NCI-H526 (cell line): ENCODE data around the gene SMPD2.
"Not testable (repeated sequence)": the region's sequence is repeated elsewhere in the genome, so short reads cannot be mapped to it uniquely, and the experiment has no call there.

ENCODE experiments used
- DNase-seq, 2 experiments: peaks; one replicate each; lab custom pipeline; 2025; lab: John Stamatoyannopoulos, UW

The SMPD2 gene

DNA sequence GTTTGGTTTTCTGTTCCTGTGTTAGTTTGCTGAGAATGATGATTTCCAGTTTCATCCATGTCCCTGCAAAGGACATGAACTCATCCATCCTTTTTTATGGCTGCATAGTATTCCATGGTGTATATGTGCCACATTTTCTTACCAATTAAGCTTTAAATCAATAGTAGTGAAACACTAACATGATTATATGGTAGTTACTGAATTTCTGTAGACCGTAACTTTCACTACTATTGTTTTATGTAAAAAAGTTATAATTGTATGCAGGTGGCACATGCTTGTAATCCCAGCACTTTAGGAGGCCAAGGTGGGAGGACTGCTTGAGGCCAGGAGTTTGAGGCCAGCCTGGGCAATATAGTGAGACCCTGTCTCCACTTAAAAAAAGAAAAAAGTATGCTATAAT lies 20.7 kb downstream of the SMPD2 start:
- not testable (repeated sequence) for DNase-seq

DNA sequence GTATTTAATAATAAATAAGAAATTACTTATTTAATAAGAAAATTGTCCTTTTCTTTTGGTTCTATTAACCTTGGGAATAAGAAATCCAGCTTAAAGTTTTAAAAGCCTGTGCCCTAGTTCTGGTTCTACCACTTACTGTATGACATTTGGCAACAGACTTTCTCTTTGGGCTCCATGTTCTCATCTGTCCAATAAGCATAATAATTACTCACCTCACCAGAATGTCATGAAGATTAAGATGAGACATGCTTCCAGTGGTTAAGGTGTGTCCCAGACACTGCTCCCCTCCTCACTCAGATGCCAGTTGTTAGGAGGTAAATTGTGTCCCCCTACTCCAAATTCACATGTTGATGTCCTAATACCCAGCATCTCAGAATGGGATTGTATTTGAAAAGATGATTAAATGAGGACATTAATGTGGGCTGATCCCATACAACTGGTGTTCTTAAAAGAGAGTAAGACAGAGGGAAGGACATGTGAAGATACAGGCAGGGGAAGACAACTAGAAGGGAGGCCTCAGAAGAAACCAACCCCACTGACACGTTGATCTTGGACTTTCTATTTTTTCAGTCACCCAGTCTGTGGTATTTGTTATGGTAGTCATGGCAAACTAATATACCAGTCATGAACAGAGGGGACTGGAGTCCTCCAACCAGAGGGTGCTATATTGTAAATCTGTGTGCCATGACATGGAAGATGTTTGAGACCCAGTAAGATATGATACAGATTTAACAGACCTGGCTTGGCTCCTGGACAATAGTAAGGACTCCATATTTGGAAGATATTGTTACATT lies 21.4 kb downstream of the SMPD2 start:
- no peak for DNase-seq

DNA sequence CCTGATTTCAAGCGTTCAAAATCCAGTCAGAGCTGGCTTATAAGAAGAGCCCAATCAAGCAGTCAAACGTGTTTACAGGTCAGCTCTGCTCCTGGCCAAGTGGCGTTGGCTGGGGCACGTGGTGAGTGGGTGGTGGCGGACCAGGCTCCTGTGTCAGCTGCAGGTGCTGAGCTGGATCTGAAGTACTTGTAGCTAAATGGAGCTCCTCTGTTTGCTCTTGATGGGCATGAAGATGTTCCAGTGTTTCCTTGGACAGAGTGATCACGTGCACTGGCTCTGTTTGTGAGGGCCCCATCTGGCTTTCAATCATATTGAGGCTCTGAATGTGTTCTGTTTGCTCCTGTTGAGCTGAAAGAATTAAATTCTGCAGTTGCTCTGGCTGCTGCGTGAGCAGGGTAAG lies 25.2 kb downstream of the SMPD2 start:
- no peak for DNase-seq

DNA sequence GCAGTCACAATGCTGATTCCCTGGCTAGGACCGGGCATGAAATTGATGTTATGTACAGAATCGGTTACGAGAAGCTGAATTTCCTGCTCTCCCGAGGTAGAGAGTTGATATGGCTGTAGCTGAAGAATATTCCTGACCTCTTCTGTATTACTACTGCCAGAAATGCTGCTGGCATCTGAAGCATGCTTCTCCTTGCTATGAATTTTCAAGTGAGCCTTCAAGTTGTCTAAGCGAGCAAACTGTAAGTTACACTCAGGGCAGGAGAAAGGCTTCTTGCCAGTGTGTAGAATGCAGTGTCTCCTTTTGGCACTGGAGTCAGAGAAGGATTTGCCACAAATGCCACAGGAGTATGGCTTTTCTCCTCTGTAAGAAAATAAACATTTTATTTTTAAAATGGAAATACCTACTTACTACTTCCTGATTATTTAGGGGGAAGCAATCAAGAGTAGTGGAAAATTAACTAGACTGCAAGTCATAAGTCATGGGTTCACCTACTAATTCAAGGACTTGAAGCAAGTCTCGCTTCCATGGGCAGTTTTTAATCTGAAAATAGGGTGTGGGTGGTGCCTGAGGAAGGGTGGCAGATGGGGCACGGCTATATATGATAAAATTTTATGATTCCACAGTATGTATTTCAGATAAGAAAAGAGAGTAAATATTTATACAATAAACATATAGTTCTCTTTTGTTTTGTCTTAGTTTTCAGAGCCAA lies 25.8 kb downstream of the SMPD2 start:
- DNase-seq: no peak

DNA sequence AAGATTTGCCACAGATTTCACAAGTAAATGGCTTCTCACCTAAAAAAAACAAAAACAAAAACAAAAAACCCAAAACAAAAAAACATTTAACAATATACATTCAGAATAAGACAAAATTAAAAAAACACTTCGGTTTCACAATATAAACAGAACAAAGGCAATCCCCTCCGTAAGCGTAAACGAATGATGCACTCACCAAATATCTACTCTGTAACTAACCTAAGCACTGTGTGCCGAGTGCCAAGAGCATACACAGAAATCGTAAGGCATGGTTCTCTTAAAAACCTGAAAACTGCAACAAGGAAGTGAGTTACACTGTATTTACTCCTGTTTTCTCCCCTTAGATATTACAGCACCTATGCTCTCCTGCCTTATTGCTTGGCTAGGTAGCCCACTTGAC lies 27.2 kb downstream of the SMPD2 start:
- no peak for DNase-seq

DNA sequence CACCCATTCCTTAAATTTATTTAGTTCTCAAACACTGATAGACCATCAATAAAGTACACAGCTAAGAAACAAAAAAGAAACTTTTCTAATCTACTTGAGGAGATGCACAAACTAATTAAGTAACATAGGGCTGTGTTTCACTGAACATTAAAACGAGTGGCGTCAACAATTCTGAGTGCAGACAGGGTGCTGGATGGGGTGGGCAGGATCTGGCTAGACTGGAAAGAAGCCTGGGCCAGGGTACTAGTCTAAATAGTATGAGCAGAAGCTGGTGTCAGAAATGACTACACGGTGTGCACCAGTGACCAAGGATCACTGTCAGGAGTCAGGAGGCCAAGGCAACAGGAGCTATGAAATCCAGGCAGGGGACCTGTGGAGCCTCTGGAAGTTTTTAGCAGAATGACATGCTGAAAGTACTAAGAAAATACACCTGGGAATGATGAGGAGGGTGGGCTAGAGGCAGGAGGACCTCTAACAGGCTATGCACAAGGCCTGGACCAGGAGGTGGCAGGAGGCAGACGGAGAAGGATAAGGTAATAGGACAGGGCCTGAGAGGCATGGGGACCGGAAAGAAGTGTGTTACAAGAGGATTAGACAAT lies 29.2 kb downstream of the SMPD2 start:
- no peak for DNase-seq

DNA sequence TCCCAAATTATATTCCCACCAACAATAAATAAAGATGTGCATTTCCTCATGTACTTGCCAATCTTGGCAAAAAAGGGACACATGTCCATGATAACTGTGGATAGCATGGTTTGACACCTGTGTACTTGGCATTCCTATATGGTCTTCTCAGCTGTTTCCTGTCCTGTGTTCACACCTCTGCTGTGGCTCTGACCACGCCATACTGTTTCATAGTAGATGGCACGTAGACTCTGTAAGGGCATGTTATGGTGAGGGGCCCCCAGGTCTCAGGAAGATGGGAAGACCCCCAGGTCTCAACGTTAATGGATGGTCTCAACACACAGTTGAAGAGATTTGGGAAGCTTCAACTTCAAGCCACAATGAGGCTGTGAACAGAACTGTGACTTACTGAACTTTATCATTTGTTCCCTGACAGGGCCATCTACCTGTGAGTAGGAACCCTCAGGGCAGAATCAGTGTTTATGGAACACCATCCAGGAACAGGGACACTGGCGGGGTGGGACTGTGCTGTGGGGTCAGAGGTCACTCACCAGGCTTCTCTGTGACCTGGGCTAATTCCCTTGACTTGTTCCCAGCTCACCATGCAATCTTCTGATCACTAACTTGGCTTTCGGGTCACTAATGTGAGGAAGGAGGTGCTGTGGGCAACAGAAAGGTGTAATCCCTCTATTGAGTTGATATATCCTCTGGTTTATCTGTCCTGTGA lies 30.7 kb downstream of the SMPD2 start:
- no peak for DNase-seq

DNA sequence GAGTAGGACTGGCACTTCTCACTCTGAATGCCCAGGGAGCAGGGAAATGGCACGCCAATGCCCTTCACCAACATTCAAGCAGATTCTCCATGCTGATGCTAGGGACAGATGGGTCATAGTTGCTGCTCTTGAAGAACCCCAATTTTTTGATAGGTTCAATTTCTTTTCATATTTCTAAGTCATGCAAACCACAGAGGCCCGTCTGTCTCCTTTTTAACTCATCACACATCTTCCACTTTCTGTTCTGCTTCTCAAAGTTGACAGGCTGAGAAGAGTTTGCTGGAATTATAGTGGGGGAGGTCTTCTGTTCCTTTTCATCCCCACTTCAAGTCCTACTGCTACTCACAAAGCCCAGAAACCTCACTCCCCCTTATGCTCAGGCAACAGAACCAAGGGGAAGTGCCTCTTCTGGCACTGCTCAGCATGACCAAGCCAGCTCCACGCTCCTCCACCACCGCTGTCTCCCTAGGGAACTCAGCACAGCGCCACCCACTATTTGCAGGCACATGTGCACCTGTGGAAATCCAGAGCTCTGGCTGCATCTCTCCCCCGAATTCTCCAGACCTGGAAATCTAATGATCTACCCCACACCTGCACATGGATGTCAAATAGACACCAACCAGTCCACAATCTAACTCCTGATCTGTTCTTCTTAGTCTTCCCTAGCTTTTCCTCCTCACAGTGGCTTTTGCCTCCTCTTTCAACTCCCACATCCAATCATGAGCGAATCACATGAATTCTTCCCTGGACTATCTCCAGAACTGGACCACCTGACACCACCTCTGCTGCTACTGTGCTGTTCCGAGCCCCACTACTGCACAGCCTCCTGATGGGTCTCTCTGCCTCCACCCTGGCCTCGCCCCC lies 31.8 kb downstream of the SMPD2 start:
- DNase-seq: peak in 1 of 2 experiments; percentile 14

DNA sequence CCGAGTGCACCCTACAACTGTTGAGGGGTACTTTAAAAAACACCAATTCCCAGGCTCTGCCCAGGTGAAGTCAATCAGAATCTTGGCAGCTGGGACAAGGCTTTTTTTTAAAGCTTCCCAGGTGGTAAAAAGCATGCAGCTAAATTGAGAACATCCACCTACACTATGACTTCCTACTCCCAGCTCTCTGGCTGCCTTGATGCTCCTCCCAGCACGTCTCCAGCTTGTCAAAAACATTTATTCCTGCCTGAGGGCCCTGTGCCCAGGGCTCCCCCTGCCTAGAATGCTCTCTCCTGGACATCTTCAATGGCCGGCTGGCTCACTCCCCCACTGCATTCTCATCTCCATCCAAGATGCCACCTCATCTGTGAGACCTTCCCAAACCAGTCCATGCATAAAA lies 32.6 kb downstream of the SMPD2 start:
- DNase-seq: no peak

DNA sequence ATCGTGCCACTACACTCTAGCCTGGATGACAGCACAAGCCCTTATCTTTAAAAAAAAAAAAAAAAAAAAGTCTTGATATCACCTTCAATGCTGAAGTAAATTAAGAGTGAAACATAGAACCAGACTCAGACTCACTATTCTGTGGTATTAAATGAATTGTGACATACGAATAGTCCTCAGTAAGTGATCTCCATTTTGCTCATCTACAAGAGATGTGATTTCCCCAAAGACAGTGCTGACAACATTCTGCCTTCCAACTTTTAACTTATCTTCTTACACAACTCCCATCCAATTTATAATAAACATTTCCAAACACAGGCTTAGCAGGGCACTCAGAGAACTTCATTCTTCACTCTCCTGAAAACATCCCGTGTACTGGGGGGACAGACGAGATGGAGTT lies 34.5 kb downstream of the SMPD2 start:
- no peak for DNase-seq

DNA sequence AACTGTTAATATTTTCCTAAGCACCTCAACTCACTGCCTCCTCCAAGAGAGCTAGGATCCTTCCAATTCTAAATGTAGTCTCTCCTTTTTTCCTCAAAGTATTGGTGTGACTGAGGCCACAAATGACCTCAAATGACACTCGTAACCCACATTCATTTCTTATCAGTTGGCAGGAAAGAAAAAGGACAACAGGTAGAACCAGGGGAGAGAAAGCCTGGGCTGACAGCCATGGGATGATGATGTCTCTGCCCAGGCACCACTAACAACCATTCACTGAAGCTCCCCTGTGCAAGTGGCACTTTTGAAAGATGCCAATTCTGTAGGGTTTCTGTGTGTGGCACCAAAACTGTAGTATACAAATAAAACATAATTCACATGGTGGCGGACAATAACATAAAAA lies 35.1 kb downstream of the SMPD2 start:
- DNase-seq: no peak

DNA sequence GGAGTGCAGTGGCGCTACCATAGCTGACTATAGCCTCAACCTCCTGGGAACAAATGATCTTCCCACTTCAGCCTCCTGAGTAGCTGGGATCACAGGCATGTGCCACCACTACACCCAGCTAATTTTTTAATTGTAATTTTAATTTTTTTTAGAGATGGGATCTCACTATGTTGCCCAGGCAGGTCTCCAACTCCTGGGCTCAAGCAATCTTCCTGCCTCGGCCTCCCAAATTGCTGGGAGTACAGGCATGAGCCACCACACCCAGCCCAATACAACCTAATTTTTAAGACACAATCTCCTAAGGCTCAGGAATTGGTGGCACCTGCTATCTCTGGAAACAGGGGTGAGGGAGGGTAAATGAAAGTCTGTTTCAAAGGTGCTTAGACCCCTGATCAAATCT lies 36.7 kb downstream of the SMPD2 start:
- DNase-seq: no peak

DNA sequence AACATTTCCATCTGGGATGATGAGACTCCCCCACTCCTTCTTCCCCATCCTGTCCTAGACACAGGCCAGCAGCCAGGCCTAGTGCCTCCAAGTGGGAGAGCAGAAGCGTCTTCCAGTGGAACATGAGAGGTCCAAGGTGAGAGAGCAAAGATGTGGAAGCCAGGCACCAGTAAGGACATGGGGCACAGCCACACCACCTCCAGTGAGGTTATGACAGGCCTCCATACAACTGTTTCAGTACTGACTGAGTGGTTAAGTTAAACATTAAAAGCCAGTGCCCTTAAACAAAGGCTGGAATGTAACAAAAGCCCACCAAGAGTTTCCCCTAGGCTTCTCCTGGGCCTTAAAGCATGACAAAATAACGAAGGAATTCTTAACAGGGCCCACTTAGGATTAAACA lies 37.2 kb downstream of the SMPD2 start:
- DNase-seq: no peak

DNA sequence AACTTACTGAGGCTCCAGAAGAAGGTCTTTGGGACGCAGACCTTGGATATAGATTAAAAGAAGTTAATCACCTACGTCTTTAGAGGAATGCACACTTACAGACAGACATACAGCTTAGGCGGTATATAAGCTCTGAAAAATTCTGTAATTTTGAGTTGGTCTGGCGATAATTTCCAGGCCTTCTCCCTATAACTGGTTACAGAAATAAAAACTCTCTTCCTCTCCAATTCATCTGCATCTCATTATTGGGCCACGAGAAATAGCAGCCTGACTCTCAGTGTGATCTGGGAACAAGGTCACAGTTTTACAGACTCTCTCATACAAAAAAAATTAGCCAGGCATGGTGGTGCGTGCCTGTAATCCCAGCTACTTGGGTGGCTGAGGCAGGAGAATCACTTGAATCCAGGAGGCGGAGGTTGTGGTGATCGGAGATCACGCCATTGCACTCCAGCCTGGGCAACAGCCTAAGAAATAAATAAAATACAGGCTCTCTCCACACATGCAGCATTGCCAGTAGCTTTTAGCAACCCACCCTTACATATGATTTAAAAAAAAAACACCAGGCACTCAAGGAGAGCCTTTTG lies 37.8 kb downstream of the SMPD2 start:
- no peak for DNase-seq

DNA sequence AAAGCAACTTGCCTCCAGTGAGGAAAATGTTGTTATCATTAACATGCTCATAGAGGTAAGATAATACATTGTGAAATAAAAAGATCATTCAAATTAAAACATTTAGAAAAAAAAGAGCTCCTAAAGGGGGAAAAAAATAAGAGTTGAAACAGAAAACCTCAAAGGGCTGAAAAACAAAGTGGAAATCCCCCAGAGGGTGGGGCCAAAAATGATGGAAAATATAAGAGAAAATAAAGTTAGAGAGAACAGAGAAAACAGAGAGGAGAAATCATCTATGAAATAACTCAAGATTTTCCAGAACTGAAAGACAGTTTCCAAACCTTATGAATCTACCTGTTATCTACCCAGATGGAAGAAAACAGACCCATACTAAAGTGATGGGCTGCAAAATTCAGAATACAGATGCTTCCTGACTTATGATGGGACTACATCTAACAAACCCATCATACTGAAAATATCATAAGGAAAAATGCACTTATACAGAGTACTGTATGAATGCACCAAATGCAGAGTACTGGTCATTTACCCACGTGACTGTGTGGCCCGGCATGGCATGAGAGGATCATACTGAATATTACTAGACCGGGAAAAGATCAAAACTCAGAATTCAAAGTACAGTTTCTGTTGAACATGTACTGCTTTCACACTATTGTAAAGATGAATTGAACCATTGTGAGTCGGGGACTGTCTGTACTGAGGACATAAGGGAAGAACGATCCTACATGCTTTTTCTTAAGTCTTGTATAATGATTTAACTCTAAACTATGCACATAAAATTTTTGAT lies 38.5 kb downstream of the SMPD2 start:
- DNase-seq: no peak

DNA sequence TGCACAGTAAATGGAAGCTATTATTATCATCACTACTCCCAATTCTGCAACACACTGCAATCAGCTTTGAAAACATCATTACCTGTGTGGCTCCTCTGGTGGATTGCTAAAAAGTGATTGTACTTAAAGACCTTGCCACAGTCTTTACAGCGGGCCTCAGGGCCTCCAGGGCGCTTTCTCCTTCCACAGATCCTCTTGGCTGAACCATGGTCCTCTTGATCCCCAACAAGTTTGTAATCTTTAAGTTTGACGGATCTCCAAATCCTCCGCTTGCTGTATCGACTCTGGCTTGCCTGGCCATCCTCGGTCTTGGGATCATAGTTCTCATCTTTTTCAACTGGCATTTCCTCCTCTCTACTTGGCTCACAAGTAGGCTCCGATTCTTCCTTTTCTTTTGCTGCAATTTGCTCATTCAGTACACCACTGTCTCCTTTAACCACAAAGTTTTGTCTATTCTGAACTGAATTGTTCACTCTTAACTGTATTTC lies 40.5 kb downstream of the SMPD2 start:
- no peak for DNase-seq

DNA sequence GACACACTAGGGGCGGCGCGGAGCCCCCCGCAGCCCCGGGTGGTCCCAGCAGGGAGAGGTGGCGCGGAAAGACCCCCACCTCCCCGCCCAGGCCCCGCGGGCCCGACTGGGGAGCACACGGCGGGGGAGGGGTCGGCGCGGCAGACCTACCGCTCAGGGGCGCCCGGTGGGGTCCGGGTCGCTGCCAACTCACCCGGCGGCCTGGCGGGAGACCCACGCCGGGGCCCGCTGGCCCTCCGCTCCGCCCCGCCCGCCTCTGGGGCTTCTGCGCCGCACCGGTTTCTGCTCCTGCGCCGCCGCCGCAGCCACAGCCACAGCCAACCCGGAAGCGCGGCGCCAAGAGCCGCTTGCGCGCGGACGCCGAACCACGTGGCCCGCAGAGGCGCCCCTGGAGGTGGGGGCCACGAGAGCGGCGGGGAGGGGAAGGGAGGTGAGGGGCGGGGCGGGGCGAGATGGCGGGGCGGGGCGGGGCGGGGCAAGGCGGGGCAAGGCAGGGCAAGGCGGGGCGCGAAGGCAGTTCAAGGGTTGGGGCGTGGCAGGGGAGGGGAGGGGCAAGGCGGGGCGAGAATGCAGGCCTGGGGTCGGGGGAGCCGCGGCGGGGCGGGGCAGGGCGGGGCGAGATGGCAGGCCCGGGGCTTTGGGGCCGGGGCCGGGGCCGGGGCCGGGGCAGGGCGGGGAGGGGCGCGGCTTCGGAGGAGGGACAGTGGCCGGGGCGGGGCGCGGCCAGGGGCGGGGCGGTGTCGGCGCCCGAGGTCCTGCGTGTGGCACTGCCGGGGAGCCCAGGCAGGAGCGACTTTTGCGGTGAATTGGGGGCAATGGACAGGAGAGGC lies 42.6 kb downstream of the SMPD2 start, which contains the start of gene ZBTB24:
Gene ZBTB24, minus strand, starts transcription at position 315 of the 830 bp plus-strand sequence. CDS start 1,193 bp downstream, outside the sequence.
- DNase-seq: peak; percentile 49 to 94

DNA sequence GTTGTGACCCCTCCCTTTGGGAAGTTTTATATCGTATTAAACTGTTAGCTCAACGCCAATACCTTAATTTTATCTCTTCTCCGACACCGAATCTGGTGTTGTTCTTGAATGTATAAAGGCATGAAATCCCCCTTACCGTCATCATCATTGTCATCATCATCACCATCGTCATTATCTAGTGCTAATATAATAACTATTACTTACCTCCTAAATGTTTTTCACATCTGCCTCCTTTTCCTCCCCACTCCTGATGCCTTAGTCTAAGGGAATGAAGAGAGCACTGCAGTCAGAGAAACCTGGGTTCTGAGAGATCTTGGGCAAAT lies 43.2 kb downstream of the SMPD2 start:
- DNase-seq: no peak

DNA sequence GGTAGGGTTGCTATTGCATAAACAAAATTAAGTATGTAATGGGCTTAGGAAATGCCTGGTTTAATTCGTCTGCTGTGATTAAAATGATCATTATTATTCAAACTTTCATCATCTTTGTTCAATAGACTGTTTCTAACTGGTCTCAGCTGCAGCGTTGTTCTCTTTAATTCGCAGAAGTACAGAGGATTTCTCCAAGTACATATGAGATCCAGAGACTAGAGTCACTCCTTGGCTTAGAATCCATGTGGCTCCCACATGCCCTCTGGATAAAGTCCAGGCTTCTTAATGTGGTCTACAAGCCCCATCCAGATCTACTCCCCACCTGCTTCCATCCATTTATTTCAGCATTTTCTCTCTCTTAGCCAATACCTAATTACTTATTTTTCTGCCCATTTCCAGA lies 43.6 kb downstream of the SMPD2 start:
- DNase-seq: no peak
